IMR-90 (cell line): ENCODE measurements around the gene GTF2H4. TPM values are rescaled to one million over a fixed set of nuclear protein-coding genes. Genes with fewer than 3 reads are reported as not detected.

Experiments used
- ATAC-seq: fragments of 200-7000 bp; cut with Tn5 transposase; 2 replicates; pipeline ENCODE4 v1.9.1; 2020; ENCODE audit warnings: low read depth, mild to moderate bottlenecking, moderate library complexity
- BruUV-seq: library from RNA; stranded (reverse); fragments of 400-500 nt; replicated peaks from 2 replicates; lab custom pipeline; 2021; lab: Mats Ljungman, UMichigan
- CTCF ChIA-PET: fragments of 300-600 bp; formaldehyde crosslinking; extraction: SDS; loops from one replicate; lab custom pipeline; 2021; ENCODE audit warnings: antibody characterized with exemption; lab: Yijun Ruan, JAX
- POLR2A ChIA-PET: fragments of 300-600 bp; sonication (Branson Sonifier 250); formaldehyde crosslinking; loops from one replicate; lab custom pipeline; 2022; ENCODE audit warnings: antibody characterized with exemption; ENCODE audit not compliant: unreplicated experiment; lab: Charles Lee
- DNase-seq: peaks from one replicate; pipeline ENCODE4 v3.0.0; 2013
- H2AFZ ChIP-seq: replicated peaks from 2 replicates; pipeline ENCODE3; 2013; ENCODE audit warnings: low read length, mild to moderate bottlenecking; ENCODE audit not compliant: poor library complexity
- H2AK5ac ChIP-seq: 2 replicates; pipeline ENCODE4 v1.6.1; 2013; ENCODE audit warnings: low read depth, low read length, inconsistent platforms
- H2AK9ac ChIP-seq: replicated peaks from 2 replicates; pipeline ENCODE3; 2013; ENCODE audit warnings: mild to moderate bottlenecking, low read depth, low read length, moderate library complexity; ENCODE audit not compliant: poor library complexity
- H2BK120ac ChIP-seq: 2 replicates; pipeline ENCODE4 v1.6.1; 2013; ENCODE audit warnings: low read depth, low read length, inconsistent platforms
- H2BK15ac ChIP-seq: 3 replicates; pipeline ENCODE4 v1.6.1; 2013; ENCODE audit warnings: low read depth, low read length, inconsistent platforms
- H2BK20ac ChIP-seq: 2 replicates; pipeline ENCODE4 v1.6.1; 2013; ENCODE audit warnings: low read depth, mild to moderate bottlenecking, inconsistent platforms, low read length, moderate library complexity
- H2BK5ac ChIP-seq: 2 replicates; pipeline ENCODE4 v1.6.1; 2013; ENCODE audit warnings: mild to moderate bottlenecking, low read depth, low read length, inconsistent platforms; ENCODE audit not compliant: poor library complexity, severe bottlenecking
- H3K14ac ChIP-seq: replicated peaks from 2 replicates; pipeline ENCODE4 v1.6.1; 2013; ENCODE audit warnings: low read depth, low read length, inconsistent platforms
- H3K18ac ChIP-seq: 2 replicates; pipeline ENCODE4 v1.6.1; 2013; ENCODE audit warnings: low read depth, low read length, control low read depth
- H3K23ac ChIP-seq: 2 replicates; pipeline ENCODE4 v1.6.1; 2013; ENCODE audit warnings: low read depth, low read length, inconsistent platforms
- H3K27ac ChIP-seq: 2 replicates; pipeline ENCODE4 v1.5.1; 2013; ENCODE audit warnings: mild to moderate bottlenecking, control low read depth, low read length; ENCODE audit not compliant: insufficient read depth
- H3K27me3 ChIP-seq: 2 replicates; pipeline ENCODE4 v1.6.1; 2013; ENCODE audit warnings: low read length; ENCODE audit not compliant: control insufficient read depth, insufficient read depth
- H3K36me3 ChIP-seq: 2 replicates; pipeline ENCODE4 v1.6.1; 2013; ENCODE audit warnings: low read length, mixed read lengths; ENCODE audit not compliant: control insufficient read depth, insufficient read depth
- H3K4ac ChIP-seq: 2 replicates; pipeline ENCODE4 v1.6.1; 2013; ENCODE audit warnings: low read depth, low read length, inconsistent platforms
- H3K4me1 ChIP-seq: 2 replicates; pipeline ENCODE4 v1.6.1; 2013; ENCODE audit warnings: low read length, mixed read lengths; ENCODE audit not compliant: control insufficient read depth, insufficient read depth
- H3K4me2 ChIP-seq: 2 replicates; pipeline ENCODE4 v1.6.1; 2013; ENCODE audit warnings: low read depth, mild to moderate bottlenecking, control low read depth, low read length, moderate library complexity
- H3K4me3 ChIP-seq: 2 replicates; pipeline ENCODE4 v1.5.1; 2013; ENCODE audit warnings: low read depth, mild to moderate bottlenecking, control low read depth, low read length, moderate library complexity; ENCODE audit not compliant: insufficient read depth
- H3K56ac ChIP-seq: 2 replicates; pipeline ENCODE4 v1.6.1; 2013; ENCODE audit warnings: low read length, inconsistent platforms; ENCODE audit not compliant: insufficient read depth; ENCODE audit errors: extremely low read depth
- H3K79me1 ChIP-seq, 2 experiments: 2 replicates each; pipeline ENCODE4 v1.6.1; 2013; ENCODE audit warnings: low read length in 2 of 2, inconsistent platforms in 1 of 2, low read depth in 1 of 2
- H3K9ac ChIP-seq: 2 replicates; pipeline ENCODE4 v1.6.1; 2013; ENCODE audit warnings: low read depth, low read length, control low read depth
- H3K9me1 ChIP-seq: 2 replicates; pipeline ENCODE4 v1.6.1; 2013; ENCODE audit warnings: low read length, inconsistent platforms; ENCODE audit not compliant: insufficient read depth
- H3K9me3 ChIP-seq: 2 replicates; pipeline ENCODE4 v1.6.1; 2013; ENCODE audit warnings: low read length; ENCODE audit not compliant: control insufficient read depth, insufficient read depth
- H4K20me1 ChIP-seq: 2 replicates; pipeline ENCODE4 v1.6.1; 2013; ENCODE audit warnings: low read length, inconsistent platforms; ENCODE audit not compliant: insufficient read depth
- H4K5ac ChIP-seq: 2 replicates; pipeline ENCODE4 v1.6.1; 2013; ENCODE audit warnings: mild to moderate bottlenecking, low read depth, low read length, control low read depth
- H4K8ac ChIP-seq, 2 experiments: 2 replicates each; pipeline ENCODE4 v1.6.1; 2013; ENCODE audit warnings: low read depth in 2 of 2, low read length in 2 of 2, control low read depth in 1 of 2, inconsistent platforms in 1 of 2
- H4K91ac ChIP-seq: 2 replicates; pipeline ENCODE4 v1.6.1; 2013; ENCODE audit warnings: low read depth, low read length, inconsistent platforms; ENCODE audit not compliant: insufficient read depth
- BHLHE40 ChIP-seq: fragments of 150-350 bp; IDR thresholded peaks from 2 replicates; pipeline ENCODE4 v1.6.1; 2016; ENCODE audit warnings: mild to moderate bottlenecking, low read depth, low read length
- CEBPB ChIP-seq: IDR thresholded peaks from 2 replicates; pipeline ENCODE4 v1.6.1; 2012; ENCODE audit warnings: low read depth, low read length, improper control_type of control experiment
- CHD1 ChIP-seq: IDR thresholded peaks from 2 replicates; pipeline ENCODE4 v1.6.1; 2012; ENCODE audit warnings: low read depth, low read length, improper control_type of control experiment
- FOS ChIP-seq: fragments of 150-350 bp; IDR thresholded peaks from 2 replicates; pipeline ENCODE4 v1.6.1; 2016; ENCODE audit warnings: low read depth, low read length
- MAFK ChIP-seq: IDR thresholded peaks from 2 replicates; pipeline ENCODE4 v1.6.1; 2012; ENCODE audit warnings: low read depth, low read length, improper control_type of control experiment
- MAZ ChIP-seq: IDR thresholded peaks from 2 replicates; pipeline ENCODE4 v1.6.1; 2012; ENCODE audit warnings: low read depth, mild to moderate bottlenecking, low read length, improper control_type of control experiment, moderate library complexity, borderline replicate concordance
- MXI1 ChIP-seq: IDR thresholded peaks from 2 replicates; pipeline ENCODE4 v1.6.1; 2012; ENCODE audit warnings: low read depth, mild to moderate bottlenecking, low read length, moderate library complexity, borderline replicate concordance
- NFE2L2 ChIP-seq: fragments of 150-350 bp; IDR thresholded peaks from 2 replicates; pipeline ENCODE4 v1.6.1; 2016; ENCODE audit warnings: low read depth, mild to moderate bottlenecking, low read length
- POLR2A ChIP-seq: IDR thresholded peaks from 2 replicates; pipeline ENCODE4 v1.6.1; 2012; ENCODE audit warnings: mild to moderate bottlenecking, low read depth, low read length
- RAD21 ChIP-seq: IDR thresholded peaks from 2 replicates; pipeline ENCODE4 v1.6.1; 2012; ENCODE audit warnings: low read length, improper control_type of control experiment
- RCOR1 ChIP-seq: IDR thresholded peaks from 2 replicates; pipeline ENCODE4 v1.6.1; 2012; ENCODE audit warnings: mild to moderate bottlenecking, low read length, improper control_type of control experiment; ENCODE audit not compliant: insufficient replicate concordance
- RFX5 ChIP-seq: IDR thresholded peaks from 2 replicates; pipeline ENCODE4 v1.8.0; 2012; ENCODE audit warnings: low read depth, mild to moderate bottlenecking, low read length, moderate library complexity
- SMC3 ChIP-seq: fragments of 150-350 bp; IDR thresholded peaks from 2 replicates; pipeline ENCODE4 v1.6.1; 2016; ENCODE audit warnings: low read depth, mild to moderate bottlenecking, antibody characterized with exemption, low read length, moderate library complexity
- dilution Hi-C: fragments of 300-500 bp; cut with HindIII; formaldehyde crosslinking; loops from one replicate; pipeline ENCODE4 v1.14.3; 2018; ENCODE audit warnings: low sequenced_read_pairs; ENCODE audit not compliant: unreplicated experiment
- in situ Hi-C: fragments of 300-500 bp; cut with MboI; formaldehyde crosslinking; loops from 3 replicates; pipeline ENCODE4 v1.14.3; 2019; ENCODE audit warnings: low sequenced_read_pairs, inconsistent platforms, mixed read lengths
- intact Hi-C: fragments of 100-400 bp; cut with micrococcal nuclease; formaldehyde crosslinking; loops from 2 replicates; pipeline ENCODE4 v1.10.0; 2022
- polyA plus RNA-seq, 3 experiments: library from polyadenylated mRNA; depleted of rRNA; stranded (reverse); fragments of >200 nt; gene quantifications; 2 replicates each; pipeline ENCODE4 v1.2.3, GENCODE V29; 2012; ENCODE audit warnings: low replicate concordance in 1 of 3
- total RNA-seq: library from RNA; depleted of rRNA; stranded (reverse); fragments of >200 nt; gene quantifications from 2 replicates; pipeline ENCODE4 v1.2.3, GENCODE V29; 2012
- TF ChIP-seq, protein P1 (sequence below): fragments of 150-350 bp; IDR thresholded peaks from 2 replicates; pipeline ENCODE4 v1.6.1; 2016; ENCODE audit warnings: low read depth, mild to moderate bottlenecking, low read length, moderate library complexity, borderline replicate concordance
- TF ChIP-seq, protein P2 (sequence below): conservative IDR thresholded peaks from 2 replicates; pipeline ENCODE4 v1.5.1; 2012; ENCODE audit warnings: mild to moderate bottlenecking, low read depth, low read length, improper control_type of control experiment
- TF ChIP-seq, protein P3 (sequence below): fragments of 150-350 bp; IDR thresholded peaks from 2 replicates; pipeline ENCODE4 v1.6.1; 2017; ENCODE audit warnings: mild to moderate bottlenecking, antibody characterized with exemption, low read length, low read depth

The GTF2H4 gene
- total and polyA plus RNA-seq, 2 of the 4 experiments (the other 2 are of a cell fraction), result 13.4 to 30.8 TPM

DNA sequence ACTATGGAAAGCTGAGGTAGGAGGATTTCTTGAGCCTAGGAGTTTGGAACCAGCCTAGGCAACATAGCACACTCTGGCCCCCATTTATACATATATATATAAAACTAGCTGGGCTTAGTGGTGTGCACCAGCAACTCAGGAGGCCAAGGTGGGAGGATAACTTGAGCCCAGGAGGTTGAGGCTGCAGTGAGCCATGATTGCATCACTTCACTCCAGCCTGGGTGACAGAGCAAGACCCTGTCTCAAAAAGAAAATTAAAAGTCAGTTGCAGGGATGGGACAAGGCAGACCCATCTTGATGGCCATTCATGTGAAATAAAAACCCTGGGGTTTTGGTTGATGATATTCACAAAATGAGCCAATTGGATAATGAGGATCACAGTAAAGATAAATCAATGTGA, 6.6 kb upstream of the GTF2H4 start:
- no peak overlapping the region for H2BK20ac ChIP-seq
- H3K14ac ChIP-seq, result no peak overlapping the region
- dilution Hi-C loops, result no loop called here
- no peak overlapping the region for H2BK120ac ChIP-seq
- no peak overlapping the region for H3K56ac ChIP-seq
- H4K5ac ChIP-seq, result no peak overlapping the region
- H3K27ac ChIP-seq, result no peak overlapping the region
- H4K91ac ChIP-seq, result no peak overlapping the region
- TF ChIP-seq RCOR1 (no peak), FOS (no peak), CEBPB (no peak), POLR2A (no peak), MAZ (no peak), RFX5 (no peak), MXI1 (no peak), NFE2L2 (no peak), BHLHE40 (no peak), RAD21 (no peak), CHD1 (no peak), SMC3 (no peak), MAFK (no peak)
- TF ChIP-seq, protein P1, sequence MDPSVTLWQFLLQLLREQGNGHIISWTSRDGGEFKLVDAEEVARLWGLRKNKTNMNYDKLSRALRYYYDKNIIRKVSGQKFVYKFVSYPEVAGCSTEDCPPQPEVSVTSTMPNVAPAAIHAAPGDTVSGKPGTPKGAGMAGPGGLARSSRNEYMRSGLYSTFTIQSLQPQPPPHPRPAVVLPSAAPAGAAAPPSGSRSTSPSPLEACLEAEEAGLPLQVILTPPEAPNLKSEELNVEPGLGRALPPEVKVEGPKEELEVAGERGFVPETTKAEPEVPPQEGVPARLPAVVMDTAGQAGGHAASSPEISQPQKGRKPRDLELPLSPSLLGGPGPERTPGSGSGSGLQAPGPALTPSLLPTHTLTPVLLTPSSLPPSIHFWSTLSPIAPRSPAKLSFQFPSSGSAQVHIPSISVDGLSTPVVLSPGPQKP, result no peak
- TF ChIP-seq, protein P2, sequence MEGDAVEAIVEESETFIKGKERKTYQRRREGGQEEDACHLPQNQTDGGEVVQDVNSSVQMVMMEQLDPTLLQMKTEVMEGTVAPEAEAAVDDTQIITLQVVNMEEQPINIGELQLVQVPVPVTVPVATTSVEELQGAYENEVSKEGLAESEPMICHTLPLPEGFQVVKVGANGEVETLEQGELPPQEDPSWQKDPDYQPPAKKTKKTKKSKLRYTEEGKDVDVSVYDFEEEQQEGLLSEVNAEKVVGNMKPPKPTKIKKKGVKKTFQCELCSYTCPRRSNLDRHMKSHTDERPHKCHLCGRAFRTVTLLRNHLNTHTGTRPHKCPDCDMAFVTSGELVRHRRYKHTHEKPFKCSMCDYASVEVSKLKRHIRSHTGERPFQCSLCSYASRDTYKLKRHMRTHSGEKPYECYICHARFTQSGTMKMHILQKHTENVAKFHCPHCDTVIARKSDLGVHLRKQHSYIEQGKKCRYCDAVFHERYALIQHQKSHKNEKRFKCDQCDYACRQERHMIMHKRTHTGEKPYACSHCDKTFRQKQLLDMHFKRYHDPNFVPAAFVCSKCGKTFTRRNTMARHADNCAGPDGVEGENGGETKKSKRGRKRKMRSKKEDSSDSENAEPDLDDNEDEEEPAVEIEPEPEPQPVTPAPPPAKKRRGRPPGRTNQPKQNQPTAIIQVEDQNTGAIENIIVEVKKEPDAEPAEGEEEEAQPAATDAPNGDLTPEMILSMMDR, result no peak
- TF ChIP-seq, protein P3, sequence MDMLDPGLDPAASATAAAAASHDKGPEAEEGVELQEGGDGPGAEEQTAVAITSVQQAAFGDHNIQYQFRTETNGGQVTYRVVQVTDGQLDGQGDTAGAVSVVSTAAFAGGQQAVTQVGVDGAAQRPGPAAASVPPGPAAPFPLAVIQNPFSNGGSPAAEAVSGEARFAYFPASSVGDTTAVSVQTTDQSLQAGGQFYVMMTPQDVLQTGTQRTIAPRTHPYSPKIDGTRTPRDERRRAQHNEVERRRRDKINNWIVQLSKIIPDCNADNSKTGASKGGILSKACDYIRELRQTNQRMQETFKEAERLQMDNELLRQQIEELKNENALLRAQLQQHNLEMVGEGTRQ, result no peak
- H3K36me3 ChIP-seq, result peaks cover 32% of the 10 kb centered on the region
- H4K20me1 ChIP-seq, result no peaks in the 10 kb centered on the region
- H2BK5ac ChIP-seq, result no peak overlapping the region
- in situ Hi-C loops, result no loop called here
- H2AK5ac ChIP-seq, result no peak overlapping the region
- DNase-seq (no peak), ATAC-seq (no peak)
- no peak overlapping the region for H3K4ac ChIP-seq
- H3K23ac ChIP-seq, result no peak overlapping the region
- no peak overlapping the region for H3K9ac ChIP-seq
- intact Hi-C loops, result no loop called here
- POLR2A ChIA-PET, result interaction anchor here (0.6 kb wide), 1 partner anchor 13 kb away, joined by 3 read pairs; no protein-coding TSS in a partner anchor
- no peaks in the 10 kb centered on the region for H3K9me1 ChIP-seq
- BruUV-seq, result no TSS peak
- no peak overlapping the region for H3K18ac ChIP-seq
- no peaks in the 10 kb centered on the region for H3K27me3 ChIP-seq
- no peak overlapping the region for H4K8ac ChIP-seq
- H3K4me1 ChIP-seq, result no peaks in the 10 kb centered on the region
- H2AFZ ChIP-seq, result no peak overlapping the region
- no peak overlapping the region for H2AK9ac ChIP-seq
- H3K4me2 ChIP-seq, result no peak overlapping the region
- CTCF ChIA-PET, result no interaction called here
- no peak overlapping the region for H3K4me3 ChIP-seq
- no peaks in the 10 kb centered on the region for H3K79me1 ChIP-seq
- no peak overlapping the region for H2BK15ac ChIP-seq
- H3K9me3 ChIP-seq, result no peaks in the 10 kb centered on the region
